AG10803 (cell line): ENCODE data around the gene YEATS4.
A peak's percentile ranks its signal among the peaks of the same experiment; 100 is the strongest.

Experiments used
- DNase-seq: peaks from one replicate; pipeline ENCODE4 v3.0.0; 2010; ENCODE audit warnings: low read depth
- H3K4me3 ChIP-seq: 2 replicates; pipeline ENCODE4 v1.5.1; 2011; ENCODE audit warnings: mild to moderate bottlenecking, low read length, control low read depth
- TF ChIP-seq, protein P1 (sequence below): conservative IDR thresholded peaks from 2 replicates; pipeline ENCODE4 v1.5.1; 2011; ENCODE audit warnings: mild to moderate bottlenecking, low read length, control low read depth, inconsistent platforms

YEATS4 gene

DNA sequence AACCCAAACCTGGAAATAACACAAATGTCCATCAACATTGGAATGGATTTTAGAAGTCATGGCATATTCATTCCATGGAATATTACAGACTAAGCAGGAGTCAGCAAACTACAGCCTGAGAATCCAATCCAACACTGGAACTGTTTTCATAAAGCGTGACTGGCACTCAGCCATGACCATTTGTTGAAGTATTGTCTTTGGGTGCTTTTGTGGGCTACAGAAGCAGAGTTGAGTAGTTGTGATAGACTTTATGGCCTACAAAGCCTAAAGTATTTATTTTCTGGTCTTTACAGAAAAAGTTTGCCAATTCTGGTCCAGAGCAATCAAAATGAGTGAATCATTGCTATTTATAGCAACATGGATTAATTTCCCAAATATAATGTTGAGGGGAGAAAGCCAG lies 76.1 kb downstream of the YEATS4 start:
- TF ChIP-seq, protein P1, sequence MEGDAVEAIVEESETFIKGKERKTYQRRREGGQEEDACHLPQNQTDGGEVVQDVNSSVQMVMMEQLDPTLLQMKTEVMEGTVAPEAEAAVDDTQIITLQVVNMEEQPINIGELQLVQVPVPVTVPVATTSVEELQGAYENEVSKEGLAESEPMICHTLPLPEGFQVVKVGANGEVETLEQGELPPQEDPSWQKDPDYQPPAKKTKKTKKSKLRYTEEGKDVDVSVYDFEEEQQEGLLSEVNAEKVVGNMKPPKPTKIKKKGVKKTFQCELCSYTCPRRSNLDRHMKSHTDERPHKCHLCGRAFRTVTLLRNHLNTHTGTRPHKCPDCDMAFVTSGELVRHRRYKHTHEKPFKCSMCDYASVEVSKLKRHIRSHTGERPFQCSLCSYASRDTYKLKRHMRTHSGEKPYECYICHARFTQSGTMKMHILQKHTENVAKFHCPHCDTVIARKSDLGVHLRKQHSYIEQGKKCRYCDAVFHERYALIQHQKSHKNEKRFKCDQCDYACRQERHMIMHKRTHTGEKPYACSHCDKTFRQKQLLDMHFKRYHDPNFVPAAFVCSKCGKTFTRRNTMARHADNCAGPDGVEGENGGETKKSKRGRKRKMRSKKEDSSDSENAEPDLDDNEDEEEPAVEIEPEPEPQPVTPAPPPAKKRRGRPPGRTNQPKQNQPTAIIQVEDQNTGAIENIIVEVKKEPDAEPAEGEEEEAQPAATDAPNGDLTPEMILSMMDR: no peak
- peak; percentile 36 for DNase-seq

DNA sequence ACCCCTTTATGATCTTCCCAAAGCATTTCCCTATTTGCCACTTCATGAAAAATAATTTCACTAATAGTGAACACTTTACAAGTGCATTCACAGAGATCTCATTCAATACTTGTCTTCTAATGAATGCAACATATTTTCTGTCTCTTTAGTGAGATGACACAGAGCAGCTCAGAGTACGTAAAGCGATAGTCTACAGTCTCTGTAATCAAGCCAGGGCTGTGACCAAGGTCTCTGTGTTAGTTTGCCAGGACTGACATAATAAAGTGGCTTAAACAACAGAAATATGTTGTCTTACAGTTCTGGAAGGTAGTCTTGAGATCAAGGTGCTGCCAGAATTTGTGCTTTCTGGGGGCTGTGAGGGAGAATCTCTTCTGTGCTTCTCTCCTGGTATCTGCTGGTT lies 77.5 kb downstream of the YEATS4 start:
- no peak for DNase-seq
- TF ChIP-seq, protein P1: no peak
- no peak overlapping the region for H3K4me3 ChIP-seq

More for the DNA sequence above, 76.1 kb downstream of the YEATS4 start:
- no peak overlapping the region for H3K4me3 ChIP-seq

DNA sequence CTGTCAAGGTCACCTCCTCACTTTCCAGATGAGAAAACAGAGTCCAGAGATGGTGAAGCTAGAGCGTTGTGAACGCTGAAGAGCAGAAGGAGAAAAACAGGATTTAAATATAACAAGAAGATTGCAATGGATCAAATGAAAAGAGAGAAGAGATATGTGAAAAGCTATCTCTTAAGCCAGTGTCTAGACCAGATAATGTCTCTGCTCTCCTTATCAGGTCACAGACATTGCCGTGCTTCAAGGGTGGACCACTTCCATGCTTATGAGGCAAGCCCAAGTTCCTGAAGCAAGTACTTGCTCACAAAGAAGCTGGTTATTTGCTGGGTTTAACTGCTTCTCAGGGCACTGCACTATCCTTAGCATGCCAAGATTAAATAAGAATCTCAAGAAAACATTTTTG lies 79.0 kb downstream of the YEATS4 start:
- TF ChIP-seq, protein P1: no peak
- no peak for DNase-seq
- H3K4me3 ChIP-seq: no peak overlapping the region

DNA sequence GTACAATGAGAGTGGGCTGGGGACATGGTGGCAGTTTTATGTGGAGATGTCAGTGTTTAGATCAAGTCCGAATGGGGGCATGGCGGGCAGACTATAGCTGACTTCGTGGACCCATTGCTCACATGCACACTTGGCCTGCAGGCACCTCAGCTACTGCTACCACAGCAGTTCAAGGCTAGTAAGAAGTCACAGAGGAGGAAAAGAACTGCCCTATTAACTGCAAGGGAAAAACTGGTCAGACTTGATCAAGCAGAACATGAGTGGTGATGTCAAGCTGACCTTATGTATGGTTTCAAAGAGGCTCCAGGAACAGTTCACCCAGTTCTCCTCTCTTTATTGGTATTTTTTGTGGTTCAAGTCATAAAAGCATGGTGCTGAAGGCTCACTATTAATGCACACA lies 80.5 kb downstream of the YEATS4 start:
- TF ChIP-seq, protein P1: no peak
- H3K4me3 ChIP-seq: no peak overlapping the region
- no peak for DNase-seq
